HG03097 (cell line): ENCODE data around the gene MFAP3L.

Source experiments
- ATAC-seq: cut with Tn5 transposase; IDR thresholded peaks from one replicate; pipeline ENCODE4 v1.9.1; 2021; ENCODE audit not compliant: unreplicated experiment, low FRiP score

The MFAP3L gene

GRCh38 chr4:170025523-170026252, 507 bp downstream of the MFAP3L start:
- no peak for ATAC-seq

DNA sequence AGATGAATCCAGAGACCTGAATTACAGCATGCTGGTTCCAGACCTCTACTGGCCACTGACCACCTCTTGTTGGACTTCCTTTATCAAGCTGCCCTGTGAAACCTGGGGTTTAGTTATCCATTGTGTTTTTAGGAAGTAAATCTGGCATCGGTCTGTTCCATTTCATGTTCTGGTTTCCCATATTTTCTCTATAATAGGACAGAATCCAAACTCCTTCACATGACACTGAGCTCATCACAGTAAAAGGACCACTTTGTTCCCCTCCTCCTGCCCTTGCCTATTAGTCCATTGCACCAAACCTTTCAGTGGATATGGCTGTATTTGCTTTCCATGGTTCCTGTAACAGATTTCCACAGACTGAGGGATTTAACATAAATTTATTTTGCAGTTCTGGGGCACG, 4.0 kb downstream of the MFAP3L start:
- ATAC-seq, result no peak

DNA sequence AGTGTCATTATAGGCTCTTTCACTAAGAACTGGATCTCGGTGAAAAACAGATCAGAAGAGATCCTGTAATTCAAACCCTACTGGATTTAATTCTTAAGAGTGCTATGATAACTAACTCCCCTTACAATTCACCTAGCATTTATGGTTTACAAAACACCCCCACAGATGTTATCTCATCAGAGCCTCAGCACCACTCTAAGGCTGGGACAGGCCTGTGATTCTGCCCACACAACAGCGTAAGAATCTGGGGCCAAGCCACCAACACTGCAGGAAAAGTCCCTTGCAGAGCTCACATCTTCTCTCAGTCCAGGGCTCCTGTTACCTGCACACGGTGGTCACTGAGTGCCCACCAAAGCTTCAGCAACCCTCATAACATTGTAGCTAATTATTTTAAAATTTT, 8.9 kb downstream of the MFAP3L start:
- ATAC-seq, result no peak

DNA sequence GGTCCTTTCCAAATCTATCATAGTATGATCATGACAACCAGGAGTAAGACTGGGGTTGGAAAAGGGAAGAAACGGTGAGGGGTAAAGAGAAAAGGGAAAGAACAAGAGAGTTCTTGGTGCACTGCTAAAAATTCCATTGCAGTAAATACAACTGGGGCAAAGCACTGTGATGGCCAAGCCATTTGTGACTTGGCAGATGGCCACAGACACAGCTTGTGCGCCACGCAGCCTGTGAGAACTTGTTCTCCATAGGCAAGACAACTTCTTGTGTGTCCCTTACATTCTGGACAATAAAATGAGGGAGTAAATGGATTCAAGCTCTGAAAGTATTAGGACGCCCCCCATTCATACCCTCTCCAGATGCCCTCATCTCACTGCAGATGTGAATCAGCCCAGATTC, 10.9 kb downstream of the MFAP3L start:
- ATAC-seq, result no peak

DNA sequence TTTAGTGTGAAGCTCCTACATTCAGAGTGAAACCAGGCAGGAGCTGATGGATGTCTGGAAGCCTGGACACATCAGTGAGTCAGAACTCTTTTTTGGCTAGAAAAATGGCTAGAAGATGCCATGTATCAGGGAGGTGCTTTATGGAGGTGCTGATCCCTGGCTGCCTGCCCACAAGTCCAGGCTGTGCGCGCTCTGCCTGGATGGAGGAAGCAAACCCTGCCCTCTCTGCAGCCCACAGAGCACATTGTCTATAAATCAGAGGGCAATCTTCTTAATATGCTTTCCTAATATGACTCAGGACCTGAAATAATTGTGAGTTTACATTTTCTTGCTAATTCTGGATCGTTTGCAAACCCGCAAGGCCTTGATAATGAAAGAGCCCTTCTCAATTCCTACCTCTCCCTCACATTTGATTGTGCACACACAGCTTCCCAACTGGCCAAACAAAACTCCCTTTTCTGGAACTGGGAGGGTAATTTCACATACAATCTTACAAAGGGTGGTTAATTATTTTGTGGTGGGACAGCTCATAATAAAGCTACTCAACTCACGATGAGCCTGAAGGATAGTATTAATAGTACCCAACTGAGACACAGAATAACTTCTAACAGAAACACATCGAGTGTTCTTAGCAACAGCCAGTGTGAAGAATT, 11.7 kb downstream of the MFAP3L start:
- ATAC-seq, result no peak

GRCh38 chr4:170012629-170012958, 13.6 kb downstream of the MFAP3L start:
- ATAC-seq, result no peak

DNA sequence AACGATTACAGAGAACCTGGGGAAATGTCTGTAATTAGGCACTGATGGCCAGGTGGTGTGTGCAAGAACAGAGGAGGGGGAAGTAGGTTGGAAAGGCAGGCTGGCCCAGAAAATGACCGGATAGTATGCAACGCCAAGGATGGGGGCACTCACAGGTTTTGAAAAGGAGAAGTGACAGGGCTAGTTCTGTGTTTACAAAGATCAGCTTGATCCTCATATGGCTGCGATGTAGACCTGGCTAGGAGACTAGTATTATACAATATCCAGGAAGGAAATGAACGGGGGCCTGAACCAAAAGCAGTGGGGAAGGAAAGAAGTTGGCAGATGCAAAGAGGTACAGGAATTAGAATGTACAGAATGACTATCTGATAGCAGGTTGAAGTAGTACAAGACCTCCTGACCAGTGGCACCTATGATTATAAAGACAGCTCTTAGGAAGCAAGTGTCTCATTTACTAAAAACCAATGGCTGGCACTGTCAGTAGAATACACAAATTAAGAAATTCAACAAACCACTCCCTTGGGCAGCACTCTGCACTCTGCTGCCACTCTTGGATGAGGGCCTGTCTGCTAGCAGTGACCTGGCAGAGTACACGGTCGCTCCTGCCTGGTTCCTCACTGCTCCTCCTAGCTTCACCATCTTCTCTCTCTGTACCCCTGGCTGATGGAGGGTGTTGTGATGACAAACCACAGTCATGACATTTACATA, 14.1 kb downstream of the MFAP3L start:
- no peak for ATAC-seq

DNA sequence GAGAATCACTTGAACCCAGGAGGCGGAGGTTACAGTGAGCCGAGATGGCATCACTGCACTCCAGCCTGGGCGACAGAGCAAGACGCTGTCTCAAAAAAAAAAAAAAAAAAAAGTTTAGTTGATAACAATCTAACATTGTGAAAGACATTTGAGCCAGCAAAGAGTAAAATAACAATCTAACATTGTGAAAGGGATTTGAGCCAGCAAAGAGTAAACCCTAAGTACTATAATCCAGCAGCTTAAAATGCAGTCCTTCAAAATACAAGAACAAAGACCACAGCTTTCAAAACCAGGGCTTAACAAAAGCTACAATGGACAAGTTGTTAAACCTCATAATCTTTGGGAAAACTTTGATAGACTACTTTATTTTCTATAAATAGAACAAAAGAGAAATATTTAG, 16.9 kb downstream of the MFAP3L start:
- ATAC-seq, result no peak

DNA sequence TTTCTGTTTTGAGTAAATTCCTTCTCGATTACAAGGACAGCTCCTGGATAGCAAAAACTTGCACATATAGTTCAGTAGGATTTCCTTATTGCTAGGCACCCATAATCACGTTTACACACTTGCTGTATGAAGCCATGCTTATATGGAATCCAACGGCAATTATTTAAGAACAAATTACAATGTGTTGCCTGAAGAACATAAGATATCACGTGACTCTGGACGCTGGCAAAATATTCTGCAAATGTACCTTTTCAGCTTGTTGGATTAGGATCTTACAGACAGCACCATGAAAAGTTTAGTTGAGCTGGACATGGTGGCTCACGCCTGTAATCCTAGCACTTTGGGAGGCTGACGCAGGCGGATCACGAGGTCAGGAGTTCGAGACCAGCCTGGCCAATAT, 17.4 kb downstream of the MFAP3L start:
- ATAC-seq, result no peak

GRCh38 chr4:170008371-170008770, 17.8 kb downstream of the MFAP3L start:
- no peak for ATAC-seq

DNA sequence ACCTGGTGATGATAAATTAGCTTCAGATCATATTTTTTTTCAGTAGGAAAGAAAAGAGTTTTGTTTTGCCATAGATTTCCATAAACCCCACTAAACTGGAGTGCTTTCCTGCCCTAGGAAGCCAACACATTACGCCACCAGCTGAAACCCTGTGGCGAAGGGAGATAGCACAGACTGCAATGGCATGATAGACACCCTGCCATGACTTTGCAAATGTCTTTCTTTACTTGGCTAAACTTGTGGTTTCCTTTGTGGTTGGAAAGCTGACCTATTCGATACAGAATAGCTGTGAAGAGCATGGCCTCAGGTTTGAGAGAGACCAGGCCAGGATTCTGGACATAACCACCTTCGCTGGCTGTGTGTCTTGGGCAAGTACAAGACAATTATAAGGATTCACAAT, 19.1 kb downstream of the MFAP3L start:
- no peak for ATAC-seq

DNA sequence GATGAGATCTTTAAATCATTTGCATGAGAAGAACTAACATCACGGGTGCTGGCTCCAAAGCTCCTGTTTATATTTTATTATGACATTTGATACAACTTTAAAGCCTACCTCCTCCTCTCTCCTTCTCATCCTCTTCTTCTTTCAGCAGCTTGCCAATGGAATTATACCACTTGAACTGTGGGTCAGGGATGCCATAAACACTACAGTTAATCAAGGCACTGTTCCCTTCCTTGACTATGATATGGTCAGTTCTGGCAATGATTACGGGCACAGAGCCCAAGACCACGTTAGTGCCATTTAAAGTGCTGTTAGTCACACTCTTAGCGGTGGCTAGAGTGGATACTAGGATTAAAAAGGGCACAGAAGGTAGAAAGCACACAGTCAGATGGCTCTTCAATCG, 20.7 kb downstream of the MFAP3L start:
- no peak for ATAC-seq

DNA sequence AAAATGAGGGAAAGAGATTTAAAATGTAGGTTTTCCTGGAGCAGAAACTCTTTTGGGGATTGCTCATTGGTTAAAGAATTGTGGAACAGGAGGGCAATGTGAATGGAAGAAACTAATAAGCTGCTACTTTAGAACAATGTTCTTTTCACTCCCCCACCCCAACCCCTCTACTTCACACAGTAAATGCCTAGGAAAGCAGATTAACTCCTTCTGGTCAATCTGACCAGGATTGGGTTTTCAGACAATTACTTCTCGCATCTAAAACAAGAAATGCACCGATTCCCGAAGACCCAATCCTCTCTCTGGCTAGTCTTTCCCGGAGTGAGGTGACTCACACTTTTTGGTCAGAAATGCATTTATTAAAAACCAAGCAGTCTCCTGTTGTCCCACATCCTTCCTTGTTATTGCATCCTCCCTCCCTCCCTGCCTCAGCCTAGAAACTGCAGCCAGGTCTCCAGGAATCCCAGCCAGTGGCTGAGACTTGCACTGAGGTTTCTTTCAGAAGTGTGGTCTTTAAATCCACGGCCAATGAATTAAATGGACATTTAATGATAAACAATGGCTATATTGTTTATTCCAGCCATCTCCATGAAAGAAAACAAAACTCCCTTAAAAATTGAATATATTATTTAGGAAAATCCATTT, 21.4 kb downstream of the MFAP3L start:
- no peak for ATAC-seq

DNA sequence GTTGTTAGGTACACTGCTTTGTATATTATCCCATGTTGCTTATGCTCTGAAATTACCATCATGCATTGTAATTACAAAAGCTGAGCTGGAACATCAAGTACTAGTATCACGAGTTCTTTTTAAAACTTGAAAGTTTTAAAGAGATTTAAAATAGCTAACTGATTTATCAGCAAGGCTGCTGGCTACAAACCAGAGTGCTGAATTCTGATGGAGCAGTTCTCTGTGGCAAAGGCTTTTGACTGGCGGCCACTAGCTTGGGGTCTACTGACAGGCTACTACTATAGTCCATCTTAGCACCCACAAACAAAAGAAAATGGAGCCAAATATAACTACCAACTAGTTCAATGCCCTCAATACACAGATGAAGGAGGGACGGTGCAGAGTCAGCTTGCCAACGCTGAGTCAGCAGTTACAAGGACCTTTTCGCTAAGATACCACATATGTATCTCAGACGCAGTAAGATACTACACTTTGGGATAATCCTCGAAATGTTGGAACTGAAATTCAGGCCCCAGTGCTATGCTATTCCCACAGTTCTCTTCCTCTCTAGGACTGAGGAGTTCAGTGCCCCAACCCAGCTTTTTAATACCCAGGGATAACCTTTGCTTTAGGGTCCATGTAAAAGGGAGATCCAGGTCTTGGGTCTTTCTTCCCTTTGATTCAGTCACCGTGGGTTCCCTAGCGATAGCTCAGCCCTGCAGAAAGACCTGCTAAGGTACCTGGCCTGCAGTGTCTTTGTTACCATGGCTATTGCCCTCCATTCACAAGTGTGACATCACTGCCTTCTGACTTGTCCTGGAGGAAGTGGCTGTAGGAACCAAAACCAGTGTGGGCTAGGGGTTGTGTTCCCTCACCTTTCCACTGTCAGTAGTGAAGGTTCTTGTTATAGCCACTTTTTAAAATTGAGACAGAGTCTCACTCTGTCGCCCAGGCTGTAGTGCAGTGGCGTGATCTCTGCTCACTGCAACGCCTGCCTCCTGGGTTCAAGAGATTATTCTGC, 22.8 kb downstream of the MFAP3L start:
- ATAC-seq, result no peak

DNA sequence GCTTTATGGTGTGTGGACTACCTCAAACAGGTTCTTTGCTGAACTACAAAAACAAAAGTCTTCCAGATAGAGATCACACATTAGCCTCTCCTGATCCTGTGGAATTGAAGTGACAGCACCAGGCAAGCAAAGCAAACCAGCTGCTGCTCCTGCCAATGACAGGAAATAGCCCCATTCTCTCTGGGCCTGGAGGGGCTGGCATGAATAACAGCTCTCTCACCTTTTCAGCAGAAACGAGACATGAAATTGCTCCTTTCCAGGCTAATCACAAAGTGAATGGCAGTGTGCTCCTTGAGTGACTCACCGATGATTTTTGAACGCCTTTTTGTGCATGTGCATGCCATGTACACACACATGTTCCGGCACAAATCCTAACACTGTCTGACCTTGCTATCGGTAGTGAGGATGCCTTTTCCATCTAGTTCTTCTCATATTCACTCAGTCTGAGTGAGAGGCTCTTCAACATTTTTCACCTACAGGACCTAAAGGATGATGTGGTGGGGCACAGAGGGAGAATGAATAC, 24.4 kb downstream of the MFAP3L start:
- no peak for ATAC-seq

DNA sequence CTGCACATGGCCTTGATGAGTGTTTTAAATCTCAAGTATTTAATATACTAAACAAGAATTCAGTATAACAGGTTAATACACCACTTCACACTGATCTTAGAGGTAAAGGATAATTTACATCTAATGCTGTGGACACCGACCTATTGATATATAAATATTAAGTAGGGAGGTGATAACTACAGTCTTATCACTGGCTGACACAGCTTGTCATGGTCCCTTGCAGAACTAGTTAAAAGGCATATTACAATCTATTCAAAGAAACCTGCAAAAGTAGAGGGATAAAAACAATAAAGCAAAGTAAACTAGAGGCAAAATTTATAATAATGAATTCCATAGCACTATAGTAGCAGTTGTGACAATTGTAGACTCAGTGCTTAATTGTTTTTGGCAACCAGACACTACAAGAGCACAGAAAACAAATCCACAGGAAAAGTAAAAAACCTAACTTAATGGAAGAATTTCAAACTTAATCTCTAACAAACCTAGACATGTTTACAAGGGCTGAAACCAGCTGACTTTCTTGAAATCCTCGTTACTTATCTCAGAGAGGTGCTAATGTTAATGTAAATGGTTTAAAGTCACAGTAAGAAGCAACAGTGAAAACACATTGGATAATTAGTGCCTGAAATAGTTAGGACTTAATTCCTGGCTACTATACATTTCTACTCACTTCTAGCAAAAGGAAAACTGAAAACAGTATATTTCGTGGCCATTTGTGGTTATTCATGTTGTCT, 25.0 kb downstream of the MFAP3L start:
- ATAC-seq, result no peak

DNA sequence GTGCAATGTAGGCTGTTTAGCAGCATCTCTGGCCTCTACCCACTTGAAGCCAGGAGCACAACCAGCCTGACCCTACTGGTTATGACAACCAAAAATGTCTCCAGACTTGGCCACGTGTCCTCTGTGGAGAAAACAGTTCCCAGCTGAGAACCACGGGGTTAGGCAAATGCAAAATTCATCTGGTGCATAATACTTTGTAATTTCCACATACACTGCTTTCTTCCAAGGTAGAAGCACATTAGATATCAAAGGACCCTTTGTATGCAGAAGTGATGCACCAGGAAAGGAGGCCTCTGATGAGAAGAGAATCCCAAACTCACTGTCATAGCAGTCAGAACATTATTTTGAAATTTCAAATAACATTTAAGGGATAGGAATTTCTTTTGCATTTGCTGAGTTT, 26.3 kb downstream of the MFAP3L start:
- no peak for ATAC-seq

GRCh38 chr4:169998981-169999380, 27.2 kb downstream of the MFAP3L start:
- ATAC-seq, result no peak
